Fibroblast of lung (primary cell): ENCODE measurements around the gene KCTD5. TPM values are rescaled to one million over a fixed set of nuclear protein-coding genes. Genes with fewer than 3 reads are reported as not detected.
"Not testable (repeated sequence)": the region's sequence is repeated elsewhere in the genome, so short reads cannot be mapped to it uniquely, and the experiment has no call there.

Experiments used
- DNase-seq, 2 donors: peaks; one replicate each; pipeline versions ENCODE4 v3.0.0 to v3.0.0-alpha.2; 2010; ENCODE audit warnings: low read depth in 2 of 2
- H2AFZ ChIP-seq: 2 replicates; pipeline ENCODE4 v1.5.1; 2012; ENCODE audit warnings: low read length, control low read depth, inconsistent platforms
- H3K27ac ChIP-seq: 2 replicates; pipeline ENCODE4 v1.5.1; 2011; ENCODE audit warnings: low read length, control low read depth; ENCODE audit not compliant: insufficient read depth
- H3K27me3 ChIP-seq: 2 replicates; pipeline ENCODE4 v1.5.1; 2011; ENCODE audit warnings: mild to moderate bottlenecking, low read length; ENCODE audit not compliant: control insufficient read depth, insufficient read depth
- H3K36me3 ChIP-seq: 2 replicates; pipeline ENCODE4 v1.5.1; 2011; ENCODE audit warnings: low read length; ENCODE audit not compliant: control insufficient read depth, insufficient read depth
- H3K4me1 ChIP-seq: 2 replicates; pipeline ENCODE4 v1.5.1; 2011; ENCODE audit warnings: low read length; ENCODE audit not compliant: control insufficient read depth, insufficient read depth; ENCODE audit errors: extremely low read depth
- H3K4me2 ChIP-seq: 2 replicates; pipeline ENCODE4 v1.5.1; 2011; ENCODE audit warnings: low read length, control low read depth; ENCODE audit not compliant: insufficient read depth; ENCODE audit errors: extremely low read depth
- H3K4me3 ChIP-seq, 4 experiments: fragments of 200-600 bp in 1 of 4; sonication (generic) in 1 of 4; replicated peaks in 1 of 4; 2 replicates each; pipeline ENCODE4 v1.5.1; 2011 to 2016; ENCODE audit warnings: low read length in 4 of 4, low read depth in 3 of 4, mild to moderate bottlenecking in 3 of 4, control low read depth in 2 of 4, inconsistent platforms in 1 of 4, mixed read lengths in 1 of 4; ENCODE audit not compliant: insufficient read depth in 1 of 4; ENCODE audit errors: control extremely low read depth in 1 of 4
- H3K79me2 ChIP-seq: 2 replicates; pipeline ENCODE4 v1.5.1; 2012; ENCODE audit warnings: mild to moderate bottlenecking, low read length, inconsistent platforms; ENCODE audit not compliant: control insufficient read depth, insufficient read depth
- H3K9ac ChIP-seq: 2 replicates; pipeline ENCODE4 v1.5.1; 2011; ENCODE audit warnings: mild to moderate bottlenecking, low read length, control low read depth; ENCODE audit not compliant: insufficient read depth
- H3K9me3 ChIP-seq: 2 replicates; pipeline ENCODE4 v1.5.1; 2012; ENCODE audit warnings: low read depth, low read length; ENCODE audit not compliant: control insufficient read depth, insufficient read depth
- H4K20me1 ChIP-seq: 2 replicates; pipeline ENCODE4 v1.5.1; 2011; ENCODE audit warnings: low read length; ENCODE audit not compliant: control insufficient read depth, insufficient read depth; ENCODE audit errors: extremely low read depth
- CTCF ChIP-seq, 2 donors: IDR thresholded peaks in 1 of 2; conservative IDR thresholded peaks in 1 of 2; 1 replicate in 1 of 2; 2 replicates in 1 of 2; pipeline ENCODE4 v1.5.1; 2011 to 2012; ENCODE audit warnings: low read length in 2 of 2, control low read depth in 1 of 2, inconsistent platforms in 1 of 2, low read depth in 1 of 2, mild to moderate bottlenecking in 1 of 2
- EZH2 ChIP-seq: IDR thresholded peaks from 2 replicates; pipeline ENCODE4 v1.5.1; 2012; ENCODE audit warnings: low read length, control low read depth, mild to moderate bottlenecking; ENCODE audit errors: missing control alignments
- polyA plus RNA-seq, 2 donors: library from polyadenylated mRNA; depleted of rRNA in 1 of 2; stranded (reverse) in 1 of 2; unstranded in 1 of 2; fragments of >200 nt; gene quantifications; 2 replicates each; pipeline ENCODE4 v1.2.1, GENCODE V29; 2011 to 2012; ENCODE audit warnings: missing spikeins in 1 of 2
- total RNA-seq: library from RNA; depleted of rRNA; stranded (reverse); fragments of >200 nt; gene quantifications from 2 replicates; pipeline ENCODE4 v1.2.1, GENCODE V29; 2014

KCTD5 gene
- total and polyA plus RNA-seq, 2 donors (not counting 1 experiment from before 2014, with no cell fraction given), result 21.6 to 25.9 TPM

GRCh38 chr16:2664574-2664982 is 17.7 kb upstream of the KCTD5 start:
- H3K9me3 ChIP-seq, result no peaks in the 10 kb centered on the region
- DNase-seq, result no peak
- no peak for TF ChIP-seq EZH2
- TF ChIP-seq CTCF (conservative IDR thresholded peaks at IDR 0.05 in 1 of 2, IDR thresholded peaks at IDR 0.05 in 1 of 2; ENCODE audit: low read depth in 1 of 2, low read length in 2 of 2), result no peak
- no peak overlapping the region for H3K4me3 ChIP-seq
- no peak overlapping the region for H3K27ac ChIP-seq
- no peaks in the 10 kb centered on the region for H3K27me3 ChIP-seq
- H3K4me2 ChIP-seq, result no peak overlapping the region
- no peak overlapping the region for H2AFZ ChIP-seq
- H3K4me1 ChIP-seq, result no peaks in the 10 kb centered on the region
- H4K20me1 ChIP-seq, result no peaks in the 10 kb centered on the region
- no peaks in the 10 kb centered on the region for H3K79me2 ChIP-seq
- no peaks in the 10 kb centered on the region for H3K36me3 ChIP-seq
- H3K9ac ChIP-seq, result no peak overlapping the region

- not testable (repeated sequence) for H3K9ac ChIP-seq, H2AFZ ChIP-seq, H3K4me1 ChIP-seq, H3K27me3 ChIP-seq, H3K4me3 ChIP-seq, H3K9me3 ChIP-seq, H3K4me2 ChIP-seq, H3K79me2 ChIP-seq, H3K27ac ChIP-seq, DNase-seq, H3K36me3 ChIP-seq, H4K20me1 ChIP-seq
Measured at GRCh38 chr16:2666671-2667070, 15.7 kb upstream of the KCTD5 start.

- H3K9me3 ChIP-seq, H3K4me1 ChIP-seq, H3K27me3 ChIP-seq, H3K4me3 ChIP-seq, H3K36me3 ChIP-seq, H3K27ac ChIP-seq, H3K9ac ChIP-seq, H4K20me1 ChIP-seq, DNase-seq, H3K79me2 ChIP-seq, H2AFZ ChIP-seq, H3K4me2 ChIP-seq: not testable (repeated sequence)
Measured at GRCh38 chr16:2669587-2669986, 12.7 kb upstream of the KCTD5 start.

GRCh38 chr16:2670017-2670416 is 12.3 kb upstream of the KCTD5 start:
- not testable (repeated sequence) for H2AFZ ChIP-seq, H3K4me2 ChIP-seq, H3K79me2 ChIP-seq, H3K9ac ChIP-seq, H3K9me3 ChIP-seq, H4K20me1 ChIP-seq, H3K27ac ChIP-seq, H3K4me3 ChIP-seq, H3K27me3 ChIP-seq, H3K36me3 ChIP-seq, H3K4me1 ChIP-seq
- TF ChIP-seq CTCF (conservative IDR thresholded peaks at IDR 0.05 in 1 of 2, IDR thresholded peaks at IDR 0.05 in 1 of 2; ENCODE audit: low read depth in 1 of 2, low read length in 2 of 2), result peak; percentile 64 to 73
- DNase-seq, result peak; percentile 31 to 43
